BLaER1 treated with 17β-estradiol and CSF1 and Interleukin-3, amounts not matched to agents 10 nM and 100 nM (cell line): ENCODE data around the gene DERL2.
A peak's percentile ranks its signal among the peaks of the same experiment; 100 is the strongest.

ENCODE experiments used
- H3K27ac ChIP-seq, 11 experiments: shearing (Covaris generic); formaldehyde crosslinking; 2 replicates each; pipeline ENCODE4 v1.8.1; 2022
- H3K27me3 ChIP-seq, 11 experiments: shearing (Covaris generic); formaldehyde crosslinking; 2 replicates each; pipeline ENCODE4 v1.8.1; 2022
- H3K36me3 ChIP-seq, 11 experiments: shearing (Covaris generic); formaldehyde crosslinking; 2 replicates each; pipeline ENCODE4 v1.8.1; 2022
- H3K4me1 ChIP-seq, 10 experiments: shearing (Covaris generic); formaldehyde crosslinking; 2 replicates each; pipeline ENCODE4 v1.8.1; 2022
- H3K4me2 ChIP-seq, 11 experiments: shearing (Covaris generic); formaldehyde crosslinking; 2 replicates each; pipeline ENCODE4 v1.8.1; 2022
- H3K4me3 ChIP-seq, 10 experiments: shearing (Covaris generic); formaldehyde crosslinking; 2 replicates each; pipeline ENCODE4 v1.8.1; 2022
- H3K9ac ChIP-seq, 11 experiments: shearing (Covaris generic); formaldehyde crosslinking; 2 replicates each; pipeline ENCODE4 v1.8.1; 2022
- H3K9me3 ChIP-seq, 11 experiments: shearing (Covaris generic); formaldehyde crosslinking; replicated peaks in 1 of 11; 2 replicates each; pipeline ENCODE4 v1.8.1; 2022
- H4K20me1 ChIP-seq, 11 experiments: shearing (Covaris generic); formaldehyde crosslinking; 2 replicates each; pipeline ENCODE4 v1.8.1; 2022
- Cebpa-rat ChIP-seq, 11 experiments: shearing (Covaris generic); IDR thresholded peaks; 2 replicates each; pipeline ENCODE4 v1.8.1; 2022

Gene DERL2

GRCh38 chr17:5429191-5429887 is 56.6 kb downstream of the DERL2 start:
- Histone ChIP-seq H3K36me3 (peaks cover 98 to 100% (median 100%) of the 10 kb centered on the region in 11 experiments), H3K27ac (no peak overlapping the region)
- TF ChIP-seq Cebpa-rat (IDR thresholded peaks at IDR 0.05), result no peak

GRCh38 chr17:5425826-5426225 is 60.2 kb downstream of the DERL2 start:
- Histone ChIP-seq H3K36me3 (peaks cover 92 to 99% (median 97%) of the 10 kb centered on the region in 11 experiments), H3K27me3 (no peaks in the 10 kb centered on the region), H3K27ac (no peak overlapping the region), H4K20me1 (peaks cover 0 to 33% (median 10%) of the 10 kb centered on the region in 11 experiments; a peak in 16 of 22 replicates), H3K4me1 (peaks cover 12 to 30% (median 19%) of the 10 kb centered on the region in 10 experiments), H3K4me2 (no peak overlapping the region), H3K9ac (no peak overlapping the region), H3K4me3 (no peak overlapping the region), H3K9me3 (no peaks in the 10 kb centered on the region)
- no peak for TF ChIP-seq Cebpa-rat (IDR thresholded peaks at IDR 0.05)

More at GRCh38 chr17:5429191-5429887, 56.6 kb downstream of the DERL2 start:
- Histone ChIP-seq H4K20me1 (peaks cover 14 to 68% (median 43%) of the 10 kb centered on the region in 11 experiments; a peak in 20 of 22 replicates), H3K9me3 (no peaks in the 10 kb centered on the region), H3K4me3 (no peak overlapping the region), H3K4me2 (no peak overlapping the region), H3K4me1 (peaks cover 0 to 12% (median 7%) of the 10 kb centered on the region in 10 experiments; a peak in 7 of 20 replicates), H3K27me3 (no peaks in the 10 kb centered on the region), H3K9ac (no peak overlapping the region)

GRCh38 chr17:5424909-5425308 is 61.1 kb downstream of the DERL2 start:
- TF ChIP-seq Cebpa-rat (IDR thresholded peaks at IDR 0.05), result no peak
- no peaks in the 10 kb centered on the region for H3K9me3 ChIP-seq
- no peak overlapping the region for H3K9ac ChIP-seq
- no peak overlapping the region for H3K4me2 ChIP-seq
- no peak overlapping the region for H3K4me3 ChIP-seq
- H3K27ac ChIP-seq, result no peak overlapping the region
- peaks cover 15 to 32% (median 22%) of the 10 kb centered on the region in 10 experiments for H3K4me1 ChIP-seq
- H4K20me1 ChIP-seq, result peaks cover 0 to 25% (median 6%) of the 10 kb centered on the region in 11 experiments; a peak in 8 of 22 replicates
- no peaks in the 10 kb centered on the region for H3K27me3 ChIP-seq
- H3K36me3 ChIP-seq, result peaks cover 82 to 89% (median 87%) of the 10 kb centered on the region in 11 experiments

- H3K27ac ChIP-seq, result no peak overlapping the region
- H3K4me3 ChIP-seq, result no peak overlapping the region
- peaks cover 0 to 25% (median 12%) of the 10 kb centered on the region in 11 experiments; a peak in 17 of 22 replicates for H4K20me1 ChIP-seq
- 0 out of 22 replicates have a peak overlapping the region, but pooled peaks of 2 of the 11 experiments have one; percentile 93 to 95 for H3K4me2 ChIP-seq
- no peak for TF ChIP-seq Cebpa-rat (IDR thresholded peaks at IDR 0.05)
- no peak overlapping the region for H3K9ac ChIP-seq
- H3K36me3 ChIP-seq, result peaks cover 61 to 74% (median 64%) of the 10 kb centered on the region in 11 experiments
- no peaks in the 10 kb centered on the region for H3K9me3 ChIP-seq
- H3K27me3 ChIP-seq, result no peaks in the 10 kb centered on the region
- peaks cover 25 to 35% (median 28%) of the 10 kb centered on the region in 10 experiments for H3K4me1 ChIP-seq
Observed at GRCh38 chr17:5422505-5422904, 63.5 kb downstream of the DERL2 start.
